Astrocyte of the spinal cord (primary cell): Measurements from ENCODE around the gene NLGN1.

Source experiments
- DNase-seq: peaks from one replicate; pipeline ENCODE4 v3.0.0; 2011; ENCODE audit warnings: low read depth, low spot score
- H3K4me3 ChIP-seq: 2 replicates; pipeline ENCODE4 v1.5.1; 2011; ENCODE audit warnings: low read depth, mild to moderate bottlenecking, low read length, moderate library complexity
- CTCF ChIP-seq: IDR thresholded peaks from 2 replicates; pipeline ENCODE4 v1.5.1; 2012; ENCODE audit warnings: low read depth, mild to moderate bottlenecking, low read length, inconsistent platforms
- in situ Hi-C: cut with HindIII; loops from 2 replicates; pipeline ENCODE4 v1.10.0; 2017; ENCODE audit warnings: low sequenced_read_pairs

Gene NLGN1

GRCh38 chr3:174132006-174132405 is 734.5 kb downstream of the NLGN1 start:
- H3K4me3 ChIP-seq = no peak overlapping the region
- no peak for TF ChIP-seq CTCF
- no peak for DNase-seq
- in situ Hi-C loops = no loop called here

- no peak for DNase-seq
- in situ Hi-C loops = no loop called here
- H3K4me3 ChIP-seq = no peak overlapping the region
- no peak for TF ChIP-seq CTCF
These were observed 735.0 kb downstream of the NLGN1 start for GRCh38 chr3:174132421-174133042.

GRCh38 chr3:174146008-174146407 is 748.5 kb downstream of the NLGN1 start:
- DNase-seq = no peak
- TF ChIP-seq CTCF = no peak
- no peak overlapping the region for H3K4me3 ChIP-seq
- in situ Hi-C loops = no loop called here

GRCh38 chr3:174147798-174148197 is 750.3 kb downstream of the NLGN1 start:
- in situ Hi-C loops = no loop called here
- TF ChIP-seq CTCF = no peak
- no peak for DNase-seq
- H3K4me3 ChIP-seq = no peak overlapping the region

GRCh38 chr3:174153871-174154270 is 756.3 kb downstream of the NLGN1 start:
- in situ Hi-C loops = no loop called here

GRCh38 chr3:174156200-174156599 is 758.7 kb downstream of the NLGN1 start:
- peak overlapping the region; percentile 14 for H3K4me3 ChIP-seq
- no peak for TF ChIP-seq CTCF
- peak; percentile 28 for DNase-seq
- in situ Hi-C loops = no loop called here

More at GRCh38 chr3:174153871-174154270, 756.3 kb downstream of the NLGN1 start:
- DNase-seq = peak; percentile 66
- no peak for TF ChIP-seq CTCF
- H3K4me3 ChIP-seq = no peak overlapping the region
